ENCODE data around the gene IFNGR2. TPM values are rescaled to one million over a fixed set of nuclear protein-coding genes. Genes with fewer than 3 reads are reported as not detected.

Gene IFNGR2
- polyA plus RNA-seq, 1 of the 3 experiments (the other 2 are of a cell fraction): 92.4 TPM

GRCh38 chr21:33370305-33370704 is 32.9 kb upstream of the IFNGR2 start:
- peaks cover 0 to 10% of the 10 kb centered on the region in 2 experiments; a peak in 1 of 4 replicates for H3K4me1 ChIP-seq (ENCODE audit: control insufficient read depth in 1 of 2, insufficient read depth in 2 of 2, low read depth in 1 of 2, low read length in 1 of 2)
- no peaks in the 10 kb centered on the region for H3K36me3 ChIP-seq (replicated peaks in 1 of 2; ENCODE audit: control insufficient read depth in 1 of 2, insufficient read depth in 2 of 2, low read length in 1 of 2)
- H3K27ac ChIP-seq (ENCODE audit: low read depth in 2 of 2, low read length in 1 of 2): no peak overlapping the region
- H4K20me1 ChIP-seq (ENCODE audit: insufficient read depth): no peaks in the 10 kb centered on the region
- H3K9me2 ChIP-seq: no peaks in the 10 kb centered on the region
- no peak overlapping the region for H2AFZ ChIP-seq (ENCODE audit: low read depth)
- no peak for DNase-seq
- H3K4me2 ChIP-seq: no peak overlapping the region
- ChIA-PET CTCF (interaction anchor here (0.8 to 3.8 kb wide), 3 partner anchors 9 to 173 kb away, joined by 3 to 14 read pairs (median 11); no protein-coding TSS in a partner anchor), POLR2A (no interaction called here)
- peaks cover 7% of the 10 kb centered on the region; the same call in 1 of the 2 replicates for H3K9me3 ChIP-seq
- 100% methylated on average over 1 of the region's 2 CpGs for WGBS (ENCODE audit: low lambda C conversion rate)
- no peaks in the 10 kb centered on the region for H3K27me3 ChIP-seq (ENCODE audit: insufficient read depth)
- H3K79me2 ChIP-seq (ENCODE audit: insufficient read depth): no peaks in the 10 kb centered on the region
- TF ChIP-seq, protein P1, sequence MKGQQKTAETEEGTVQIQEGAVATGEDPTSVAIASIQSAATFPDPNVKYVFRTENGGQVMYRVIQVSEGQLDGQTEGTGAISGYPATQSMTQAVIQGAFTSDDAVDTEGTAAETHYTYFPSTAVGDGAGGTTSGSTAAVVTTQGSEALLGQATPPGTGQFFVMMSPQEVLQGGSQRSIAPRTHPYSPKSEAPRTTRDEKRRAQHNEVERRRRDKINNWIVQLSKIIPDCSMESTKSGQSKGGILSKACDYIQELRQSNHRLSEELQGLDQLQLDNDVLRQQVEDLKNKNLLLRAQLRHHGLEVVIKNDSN (IDR thresholded peaks at IDR 0.05; ENCODE audit: borderline replicate concordance, low read depth): no peak
- TF ChIP-seq FOXJ3 (CRISPR knock-in tag; IDR thresholded peaks at IDR 0.05) (no peak), RXRA (IDR thresholded peaks at IDR 0.05; ENCODE audit: borderline replicate concordance, low read depth) (no peak), ELF1 (IDR thresholded peaks at IDR 0.05) (no peak), JUND (IDR thresholded peaks at IDR 0.05) (no peak), RAD21 (IDR thresholded peaks at IDR 0.05; ENCODE audit: low read length) (no peak), POLR2AphosphoS5 (IDR thresholded peaks at IDR 0.05; ENCODE audit: low read depth, low read length) (no peak), EP300 (IDR thresholded peaks at IDR 0.05; ENCODE audit: borderline replicate concordance in 1 of 2, low read depth in 1 of 2, low read length in 1 of 2) (no peak), CHD2 (IDR thresholded peaks at IDR 0.05; ENCODE audit: low read length, partially characterized antibody) (no peak), FOXM1 (IDR thresholded peaks at IDR 0.05; ENCODE audit: low read depth) (no peak), IRF3 (IDR thresholded peaks at IDR 0.05; ENCODE audit: low read depth, low read length) (no peak), NFIC (IDR thresholded peaks at IDR 0.05; ENCODE audit: borderline replicate concordance) (no peak), TEAD4 (IDR thresholded peaks at IDR 0.05; ENCODE audit: borderline replicate concordance, insufficient read depth) (no peak), FOSL2 (IDR thresholded peaks at IDR 0.05; ENCODE audit: borderline replicate concordance, low read depth) (no peak)
- TF ChIP-seq, protein P2, sequence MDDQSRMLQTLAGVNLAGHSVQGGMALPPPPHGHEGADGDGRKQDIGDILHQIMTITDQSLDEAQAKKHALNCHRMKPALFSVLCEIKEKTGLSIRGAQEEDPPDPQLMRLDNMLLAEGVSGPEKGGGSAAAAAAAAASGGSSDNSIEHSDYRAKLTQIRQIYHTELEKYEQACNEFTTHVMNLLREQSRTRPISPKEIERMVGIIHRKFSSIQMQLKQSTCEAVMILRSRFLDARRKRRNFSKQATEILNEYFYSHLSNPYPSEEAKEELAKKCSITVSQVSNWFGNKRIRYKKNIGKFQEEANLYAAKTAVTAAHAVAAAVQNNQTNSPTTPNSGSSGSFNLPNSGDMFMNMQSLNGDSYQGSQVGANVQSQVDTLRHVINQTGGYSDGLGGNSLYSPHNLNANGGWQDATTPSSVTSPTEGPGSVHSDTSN (IDR thresholded peaks at IDR 0.05): no peak
- TF ChIP-seq, protein P3, sequence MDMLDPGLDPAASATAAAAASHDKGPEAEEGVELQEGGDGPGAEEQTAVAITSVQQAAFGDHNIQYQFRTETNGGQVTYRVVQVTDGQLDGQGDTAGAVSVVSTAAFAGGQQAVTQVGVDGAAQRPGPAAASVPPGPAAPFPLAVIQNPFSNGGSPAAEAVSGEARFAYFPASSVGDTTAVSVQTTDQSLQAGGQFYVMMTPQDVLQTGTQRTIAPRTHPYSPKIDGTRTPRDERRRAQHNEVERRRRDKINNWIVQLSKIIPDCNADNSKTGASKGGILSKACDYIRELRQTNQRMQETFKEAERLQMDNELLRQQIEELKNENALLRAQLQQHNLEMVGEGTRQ (IDR thresholded peaks at IDR 0.05; ENCODE audit: borderline replicate concordance, low read depth, low read length): no peak
- no peak overlapping the region for H3K9ac ChIP-seq
- H3K4me3 ChIP-seq (ENCODE audit: low read depth in 2 of 2, low read length in 1 of 2): no peak overlapping the region
- H3F3A ChIP-seq (replicated peaks; ENCODE audit: insufficient read depth): peaks cover 9% of the 10 kb centered on the region
